CD4-positive, alpha-beta T cell treated with Interleukin-17A for 1 hour (primary cell): ENCODE measurements around the gene INPP5D.
"Not testable (repeated sequence)": the region's sequence is repeated elsewhere in the genome, so short reads cannot be mapped to it uniquely, and the experiment has no call there.

Experiments
- DNase-seq: peaks from one replicate; pipeline ENCODE4 v3.0.0-alpha.2; 2020

Gene INPP5D

GRCh38 chr2:233152541-233152940 is 92.4 kb downstream of the INPP5D start:
- DNase-seq = no peak

- no peak for DNase-seq
These were observed 93.1 kb downstream of the INPP5D start for GRCh38 chr2:233153146-233153798.

- DNase-seq = no peak
These were observed 95.9 kb downstream of the INPP5D start for GRCh38 chr2:233156001-233156400.

GRCh38 chr2:233156461-233156860 is 96.3 kb downstream of the INPP5D start:
- not testable (repeated sequence) for DNase-seq

GRCh38 chr2:233161730-233162129 is 101.6 kb downstream of the INPP5D start:
- no peak for DNase-seq

- no peak for DNase-seq
These were observed 102.6 kb downstream of the INPP5D start for GRCh38 chr2:233162770-233163169.

GRCh38 chr2:233163486-233164103 is 103.5 kb downstream of the INPP5D start:
- DNase-seq = no peak

- no peak for DNase-seq
These were observed 104.0 kb downstream of the INPP5D start for GRCh38 chr2:233164128-233164635.

- no peak for DNase-seq
These were observed 104.8 kb downstream of the INPP5D start for GRCh38 chr2:233164967-233165366.

GRCh38 chr2:233165543-233165894 is 105.4 kb downstream of the INPP5D start:
- peak; percentile 7 for DNase-seq

GRCh38 chr2:233165895-233166661 is 105.9 kb downstream of the INPP5D start:
- DNase-seq = peak; percentile 52

- no peak for DNase-seq
These were observed 108.3 kb downstream of the INPP5D start for GRCh38 chr2:233168445-233168844.

- DNase-seq = no peak
These were observed 108.8 kb downstream of the INPP5D start for GRCh38 chr2:233168919-233169318.

GRCh38 chr2:233171344-233171743 is 111.2 kb downstream of the INPP5D start:
- DNase-seq = no peak

- DNase-seq = no peak
These were observed 113.0 kb downstream of the INPP5D start for GRCh38 chr2:233173115-233173514.

- no peak for DNase-seq
These were observed 114.0 kb downstream of the INPP5D start for GRCh38 chr2:233174137-233174536.

- no peak for DNase-seq
These were observed 119.1 kb downstream of the INPP5D start for GRCh38 chr2:233178994-233179847.

- peak; percentile 14 for DNase-seq
These were observed 119.8 kb downstream of the INPP5D start for GRCh38 chr2:233179848-233180366.

GRCh38 chr2:233183869-233184418 is 123.8 kb downstream of the INPP5D start:
- DNase-seq = no peak

GRCh38 chr2:233184669-233185068 is 124.5 kb downstream of the INPP5D start:
- DNase-seq = no peak

GRCh38 chr2:233185330-233185729 is 125.2 kb downstream of the INPP5D start:
- no peak for DNase-seq

- no peak for DNase-seq
These were observed 125.8 kb downstream of the INPP5D start for GRCh38 chr2:233185963-233186362.
